H1 (cell line): Measurements from ENCODE around the gene SMLR1.

Experiments used
- KDM1A ChIP-seq: fragments of 200-600, 300-600 bp; sonication (generic); IDR thresholded peaks from 2 replicates; pipeline ENCODE4 v1.7.1; 2016; ENCODE audit warnings: mild to moderate bottlenecking, low read length, borderline replicate concordance
- POLR2AphosphoS5 ChIP-seq: IDR thresholded peaks from 2 replicates; pipeline ENCODE4 v1.6.1; 2011; ENCODE audit warnings: low read depth, low read length
- RAD21 ChIP-seq, 2 experiments: IDR thresholded peaks in 1 of 2; conservative IDR thresholded peaks in 1 of 2; 2 replicates each; pipeline ENCODE4 v1.6.1; 2011; ENCODE audit warnings: low read depth in 2 of 2, low read length in 2 of 2, improper control_type of control experiment in 1 of 2, inconsistent platforms in 1 of 2, mild to moderate bottlenecking in 1 of 2, moderate library complexity in 1 of 2
- RFX5 ChIP-seq: IDR thresholded peaks from 2 replicates; pipeline ENCODE4 v1.6.1; 2011; ENCODE audit warnings: low read depth, low read length, improper control_type of control experiment, borderline replicate concordance
- SP4 ChIP-seq: IDR thresholded peaks from 2 replicates; pipeline ENCODE4 v1.6.1; 2012; ENCODE audit warnings: low read length, inconsistent platforms
- ZNF274 ChIP-seq: IDR thresholded peaks from 2 replicates; pipeline ENCODE4 v1.7.0; 2012; ENCODE audit warnings: low read length, borderline replicate concordance; ENCODE audit errors: extremely low read depth
- TF ChIP-seq, protein P1 (sequence below): IDR thresholded peaks from 2 replicates; pipeline ENCODE4 v1.6.1; 2011; ENCODE audit warnings: low read length, improper control_type of control experiment
- TF ChIP-seq, protein P2 (sequence below), 3 experiments: IDR thresholded peaks; 1 replicate in 2 of 3; 2 replicates in 1 of 3; pipeline versions ENCODE4 v1.5.1 to v1.6.1; 2011; ENCODE audit warnings: low read length in 3 of 3, mild to moderate bottlenecking in 3 of 3, inconsistent platforms in 2 of 3, low read depth in 1 of 3, moderate library complexity in 1 of 3; ENCODE audit not compliant: insufficient read depth in 1 of 3; ENCODE audit errors: control extremely low read depth in 1 of 3

DNA sequence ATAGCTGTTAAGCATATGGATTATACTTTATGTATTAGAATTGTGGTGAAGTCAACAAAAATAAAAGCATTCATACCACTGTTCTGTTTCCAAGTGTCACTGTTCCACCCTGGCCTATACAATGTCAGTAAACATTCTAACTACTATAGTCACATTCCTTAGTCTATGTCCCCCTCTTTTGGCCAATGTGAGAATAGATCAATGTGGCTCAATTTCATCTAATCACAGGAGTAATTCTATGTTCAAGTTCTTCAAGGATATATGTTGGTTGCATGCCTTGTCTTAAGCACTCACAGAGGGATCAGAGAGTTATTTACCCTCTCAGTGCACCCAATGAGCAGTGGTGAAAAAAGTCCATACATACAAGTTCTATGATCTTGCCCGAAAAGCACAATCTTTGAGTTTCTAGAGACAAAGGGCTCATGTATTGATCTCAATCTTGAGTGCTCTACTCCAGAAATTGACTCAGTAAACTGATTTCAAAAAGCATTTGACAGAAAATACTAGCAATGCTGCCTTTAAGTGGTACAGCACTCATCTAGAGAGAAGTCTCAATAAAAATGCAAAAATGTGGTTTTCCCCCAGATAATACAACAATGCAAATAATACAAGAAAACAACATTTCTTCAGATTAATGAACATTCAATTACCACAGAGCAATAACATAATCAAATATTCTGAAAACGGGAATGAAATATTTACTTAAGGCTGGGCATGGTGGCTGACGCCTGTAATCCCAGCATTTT, 16.5 kb downstream of the SMLR1 start:
- TF ChIP-seq RAD21 (IDR thresholded peaks at IDR 0.05 in 1 of 2, conservative IDR thresholded peaks at IDR 0.05 in 1 of 2; ENCODE audit: low read depth in 2 of 2, low read length in 2 of 2) (peak; percentile 88 to 90), KDM1A (no peak), ZNF274 (no peak), POLR2AphosphoS5 (no peak), RFX5 (no peak), SP4 (no peak)
- TF ChIP-seq, protein P1, sequence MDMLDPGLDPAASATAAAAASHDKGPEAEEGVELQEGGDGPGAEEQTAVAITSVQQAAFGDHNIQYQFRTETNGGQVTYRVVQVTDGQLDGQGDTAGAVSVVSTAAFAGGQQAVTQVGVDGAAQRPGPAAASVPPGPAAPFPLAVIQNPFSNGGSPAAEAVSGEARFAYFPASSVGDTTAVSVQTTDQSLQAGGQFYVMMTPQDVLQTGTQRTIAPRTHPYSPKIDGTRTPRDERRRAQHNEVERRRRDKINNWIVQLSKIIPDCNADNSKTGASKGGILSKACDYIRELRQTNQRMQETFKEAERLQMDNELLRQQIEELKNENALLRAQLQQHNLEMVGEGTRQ, result no peak
- TF ChIP-seq, protein P2, sequence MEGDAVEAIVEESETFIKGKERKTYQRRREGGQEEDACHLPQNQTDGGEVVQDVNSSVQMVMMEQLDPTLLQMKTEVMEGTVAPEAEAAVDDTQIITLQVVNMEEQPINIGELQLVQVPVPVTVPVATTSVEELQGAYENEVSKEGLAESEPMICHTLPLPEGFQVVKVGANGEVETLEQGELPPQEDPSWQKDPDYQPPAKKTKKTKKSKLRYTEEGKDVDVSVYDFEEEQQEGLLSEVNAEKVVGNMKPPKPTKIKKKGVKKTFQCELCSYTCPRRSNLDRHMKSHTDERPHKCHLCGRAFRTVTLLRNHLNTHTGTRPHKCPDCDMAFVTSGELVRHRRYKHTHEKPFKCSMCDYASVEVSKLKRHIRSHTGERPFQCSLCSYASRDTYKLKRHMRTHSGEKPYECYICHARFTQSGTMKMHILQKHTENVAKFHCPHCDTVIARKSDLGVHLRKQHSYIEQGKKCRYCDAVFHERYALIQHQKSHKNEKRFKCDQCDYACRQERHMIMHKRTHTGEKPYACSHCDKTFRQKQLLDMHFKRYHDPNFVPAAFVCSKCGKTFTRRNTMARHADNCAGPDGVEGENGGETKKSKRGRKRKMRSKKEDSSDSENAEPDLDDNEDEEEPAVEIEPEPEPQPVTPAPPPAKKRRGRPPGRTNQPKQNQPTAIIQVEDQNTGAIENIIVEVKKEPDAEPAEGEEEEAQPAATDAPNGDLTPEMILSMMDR (IDR thresholded peaks at IDR 0.05; ENCODE audit: control extremely low read depth in 1 of 3, insufficient read depth in 1 of 3, low read depth in 1 of 3, low read length in 3 of 3), result peak in 2 of 3 experiments; percentile 53 to 77; a peak in 2 of 4 replicates
